ENCODE results near the gene SPRN. TPM values are rescaled to one million over a fixed set of nuclear protein-coding genes. Genes with fewer than 3 reads are reported as not detected.

The SPRN gene
- total and polyA plus RNA-seq, 2 of the 4 experiments (the other 2 are of a cell fraction), result 0.36 to 2.3 TPM

DNA sequence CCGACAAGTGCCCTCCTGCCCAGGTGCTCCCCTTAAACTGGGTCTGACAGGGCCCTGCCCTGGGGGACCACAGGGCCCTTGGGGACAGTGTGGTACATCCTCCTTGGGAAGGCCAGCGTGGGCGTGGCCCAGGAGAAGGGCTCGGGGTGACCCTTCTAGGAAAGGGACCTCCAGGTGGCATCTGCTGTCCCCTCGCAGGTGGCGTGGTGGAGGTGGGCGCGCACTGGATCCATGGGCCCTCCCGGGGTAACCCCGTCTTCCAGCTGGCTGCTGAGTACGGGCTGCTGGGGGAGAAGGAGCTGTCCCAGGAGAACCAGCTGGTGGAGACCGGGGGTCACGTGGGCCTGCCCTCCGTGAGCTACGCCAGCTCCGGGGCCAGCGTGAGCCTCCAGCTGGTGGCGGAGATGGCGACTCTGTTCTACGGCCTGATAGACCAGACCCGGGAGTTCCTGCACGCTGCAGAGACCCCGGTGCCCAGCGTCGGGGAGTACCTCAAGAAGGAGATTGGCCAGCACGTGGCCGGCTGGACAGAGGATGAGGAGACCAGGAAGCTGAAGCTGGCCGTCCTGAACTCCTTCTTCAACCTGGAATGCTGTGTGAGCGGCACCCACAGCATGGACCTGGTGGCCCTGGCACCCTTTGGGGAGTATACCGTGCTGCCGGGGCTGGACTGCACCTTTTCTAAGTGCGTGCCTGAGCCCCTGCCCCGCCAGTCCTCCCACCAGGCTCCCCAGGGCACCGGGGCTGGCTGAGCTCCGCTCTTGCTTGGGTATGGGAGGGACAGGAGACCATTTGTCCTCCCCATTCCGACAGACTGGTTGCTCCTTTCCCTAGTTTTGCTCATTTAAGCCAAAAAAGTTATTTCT lies 44.4 kb downstream of the SPRN start:
- Histone ChIP-seq H3K9me3 (ENCODE audit: control insufficient read depth, insufficient read depth, low read length) (no peaks in the 10 kb centered on the region), H3K27me3 (ENCODE audit: control insufficient read depth, insufficient read depth, low read length) (no peaks in the 10 kb centered on the region), H4K20me1 (ENCODE audit: insufficient read depth, low read length) (no peaks in the 10 kb centered on the region), H3K18ac (ENCODE audit: low read depth, low read length) (no peak overlapping the region), H3K27ac (ENCODE audit: insufficient read depth, low read length) (peak overlapping the region; percentile 1; the same call in 1 of the 2 replicates), H4K5ac (ENCODE audit: low read depth, low read length) (no peak overlapping the region), H3K23ac (ENCODE audit: low read depth, low read length) (no peak overlapping the region), H2AK9ac (replicated peaks; ENCODE audit: low read depth, low read length, poor library complexity) (peak overlapping the region; percentile 86), H2AK5ac (ENCODE audit: low read depth, low read length) (peak overlapping the region; percentile 49), H3K9me1 (ENCODE audit: insufficient read depth, low read length) (peaks cover 8% of the 10 kb centered on the region; the same call in 1 of the 2 replicates), H4K91ac (ENCODE audit: insufficient read depth, low read depth, low read length) (no peak overlapping the region), H2BK5ac (ENCODE audit: low read depth, low read length, poor library complexity, severe bottlenecking) (no peak overlapping the region), H3K14ac (replicated peaks; ENCODE audit: low read depth, low read length) (no peak overlapping the region), H3K4me2 (ENCODE audit: low read depth, low read length) (peak overlapping the region; percentile 52), H3K79me1 (ENCODE audit: low read depth in 1 of 2, low read length in 2 of 2) (peaks cover 0 to 10% of the 10 kb centered on the region in 2 experiments; a peak in 3 of 4 replicates), H3K36me3 (ENCODE audit: control insufficient read depth, insufficient read depth, low read length) (peaks cover 5% of the 10 kb centered on the region), H3K4me1 (ENCODE audit: control insufficient read depth, insufficient read depth, low read length) (peaks cover 5% of the 10 kb centered on the region), H3K4ac (ENCODE audit: low read depth, low read length) (no peak overlapping the region), H2BK20ac (ENCODE audit: low read depth, low read length) (no peak overlapping the region), H3K56ac (ENCODE audit: extremely low read depth, insufficient read depth, low read length) (no peak overlapping the region), H3K4me3 (ENCODE audit: insufficient read depth, low read depth, low read length) (peak overlapping the region; percentile 93), H2AFZ (replicated peaks; ENCODE audit: low read length, poor library complexity) (peak overlapping the region; percentile 96), H2BK15ac (ENCODE audit: low read depth, low read length) (no peak overlapping the region), H3K9ac (ENCODE audit: low read depth, low read length) (peak overlapping the region; percentile 31; the same call in 1 of the 2 replicates), H2BK120ac (ENCODE audit: low read depth, low read length) (no peak overlapping the region), H4K8ac (ENCODE audit: low read depth in 2 of 2, low read length in 2 of 2) (peak overlapping the region in 1 of 2 experiments; percentile 25; a peak in 1 of 4 replicates)
- intact Hi-C loops (cut with micrococcal nuclease) (loop anchor here (10.0 kb wide), 1 partner anchor 55 kb away; no protein-coding TSS in a partner anchor), dilution Hi-C loops (cut with HindIII; ENCODE audit: low sequenced_read_pairs, unreplicated experiment) (no loop called here), in situ Hi-C loops (cut with MboI; ENCODE audit: low sequenced_read_pairs) (no loop called here)
- ChIA-PET CTCF (no interaction called here), POLR2A (ENCODE audit: unreplicated experiment) (no interaction called here)
- ATAC-seq (ENCODE audit: low read depth) (no peak), DNase-seq (no peak)
- TF ChIP-seq CHD1 (IDR thresholded peaks at IDR 0.05; ENCODE audit: low read depth, low read length), result no peak
- no peak for TF ChIP-seq MAFK (IDR thresholded peaks at IDR 0.05; ENCODE audit: low read depth, low read length)
- TF ChIP-seq FOS (IDR thresholded peaks at IDR 0.05; ENCODE audit: low read depth, low read length), result no peak
- TF ChIP-seq RFX5 (IDR thresholded peaks at IDR 0.05; ENCODE audit: low read depth, low read length), result no peak
- TF ChIP-seq RAD21 (IDR thresholded peaks at IDR 0.05; ENCODE audit: low read length), result no peak
- no peak for TF ChIP-seq NFE2L2 (IDR thresholded peaks at IDR 0.05; ENCODE audit: low read depth, low read length)
- TF ChIP-seq POLR2A (IDR thresholded peaks at IDR 0.05; ENCODE audit: low read depth, low read length), result no peak
- TF ChIP-seq SMC3 (IDR thresholded peaks at IDR 0.05; ENCODE audit: low read depth, low read length), result no peak
- no peak for TF ChIP-seq MAZ (IDR thresholded peaks at IDR 0.05; ENCODE audit: borderline replicate concordance, low read depth, low read length)
- no peak for TF ChIP-seq RCOR1 (IDR thresholded peaks at IDR 0.05; ENCODE audit: insufficient replicate concordance, low read length)
- no peak for TF ChIP-seq CEBPB (IDR thresholded peaks at IDR 0.05; ENCODE audit: low read depth, low read length)
- TF ChIP-seq MXI1 (IDR thresholded peaks at IDR 0.05; ENCODE audit: borderline replicate concordance, low read depth, low read length), result no peak
- TF ChIP-seq, protein P1, sequence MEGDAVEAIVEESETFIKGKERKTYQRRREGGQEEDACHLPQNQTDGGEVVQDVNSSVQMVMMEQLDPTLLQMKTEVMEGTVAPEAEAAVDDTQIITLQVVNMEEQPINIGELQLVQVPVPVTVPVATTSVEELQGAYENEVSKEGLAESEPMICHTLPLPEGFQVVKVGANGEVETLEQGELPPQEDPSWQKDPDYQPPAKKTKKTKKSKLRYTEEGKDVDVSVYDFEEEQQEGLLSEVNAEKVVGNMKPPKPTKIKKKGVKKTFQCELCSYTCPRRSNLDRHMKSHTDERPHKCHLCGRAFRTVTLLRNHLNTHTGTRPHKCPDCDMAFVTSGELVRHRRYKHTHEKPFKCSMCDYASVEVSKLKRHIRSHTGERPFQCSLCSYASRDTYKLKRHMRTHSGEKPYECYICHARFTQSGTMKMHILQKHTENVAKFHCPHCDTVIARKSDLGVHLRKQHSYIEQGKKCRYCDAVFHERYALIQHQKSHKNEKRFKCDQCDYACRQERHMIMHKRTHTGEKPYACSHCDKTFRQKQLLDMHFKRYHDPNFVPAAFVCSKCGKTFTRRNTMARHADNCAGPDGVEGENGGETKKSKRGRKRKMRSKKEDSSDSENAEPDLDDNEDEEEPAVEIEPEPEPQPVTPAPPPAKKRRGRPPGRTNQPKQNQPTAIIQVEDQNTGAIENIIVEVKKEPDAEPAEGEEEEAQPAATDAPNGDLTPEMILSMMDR (conservative IDR thresholded peaks at IDR 0.05; ENCODE audit: low read depth, low read length), result no peak
- 94% methylated on average over 17 of the region's 36 CpGs; no CpG with 5 or more reads in 1 of the 2 experiments for WGBS, 2 experiments (ENCODE audit: extremely low coverage in 2 of 2, insufficient read length in 1 of 2)
- BruUV-seq (replicated peaks), result no TSS peak

Data from IMR-90 (cell line).